HG02870 (cell line): Measurements from ENCODE around the gene VCX3B.
"Not testable (repeated sequence)": the region's sequence is repeated elsewhere in the genome, so short reads cannot be mapped to it uniquely, and the experiment has no call there.

ENCODE experiments used
- ATAC-seq: cut with Tn5 transposase; IDR thresholded peaks from one replicate; pipeline ENCODE4 v1.9.1; 2021; ENCODE audit warnings: mild to moderate bottlenecking, moderate library complexity; ENCODE audit not compliant: unreplicated experiment

The VCX3B gene

GRCh38 chrX:8464530-8464929 lies at the start of gene VCX3B:
Gene VCX3B (plus strand): TSS chrX:8464830. CDS start chrX:8465451, 621 bp downstream.
- ATAC-seq, result not testable (repeated sequence)

GRCh38 chrX:8418301-8418700 lies 46.3 kb upstream of the VCX3B start:
- no peak for ATAC-seq

GRCh38 chrX:8424912-8425311 lies 39.7 kb upstream of the VCX3B start:
- no peak for ATAC-seq

GRCh38 chrX:8429692-8430249 lies 34.9 kb upstream of the VCX3B start:
- no peak for ATAC-seq

GRCh38 chrX:8430444-8430843 lies 34.2 kb upstream of the VCX3B start:
- no peak for ATAC-seq

- ATAC-seq, result no peak
Observed at GRCh38 chrX:8432396-8432795, 32.2 kb upstream of the VCX3B start.

GRCh38 chrX:8433109-8434062 lies 31.2 kb upstream of the VCX3B start:
- no peak for ATAC-seq

- ATAC-seq, result no peak
Observed at GRCh38 chrX:8447368-8447767, 17.3 kb upstream of the VCX3B start.

- ATAC-seq, result not testable (repeated sequence)
Observed at GRCh38 chrX:8452343-8452742, 12.3 kb upstream of the VCX3B start.

GRCh38 chrX:8453611-8454010 lies 11.0 kb upstream of the VCX3B start:
- ATAC-seq, result no peak

GRCh38 chrX:8455557-8455956 lies 9.1 kb upstream of the VCX3B start:
- ATAC-seq, result no peak

GRCh38 chrX:8462488-8462887 lies 2.1 kb upstream of the VCX3B start:
- ATAC-seq, result no peak

- ATAC-seq, result no peak
Observed at GRCh38 chrX:8484360-8484949, 19.8 kb downstream of the VCX3B start.

- ATAC-seq, result not testable (repeated sequence)
Observed at GRCh38 chrX:8495036-8495435, 30.4 kb downstream of the VCX3B start.

- ATAC-seq, result no peak
Observed at GRCh38 chrX:8500203-8500602, 35.6 kb downstream of the VCX3B start.

GRCh38 chrX:8502101-8502500 lies 37.5 kb downstream of the VCX3B start:
- not testable (repeated sequence) for ATAC-seq

GRCh38 chrX:8504451-8504850 lies 39.8 kb downstream of the VCX3B start:
- ATAC-seq, result no peak
